ENCODE results near the gene CALN1.

DNA sequence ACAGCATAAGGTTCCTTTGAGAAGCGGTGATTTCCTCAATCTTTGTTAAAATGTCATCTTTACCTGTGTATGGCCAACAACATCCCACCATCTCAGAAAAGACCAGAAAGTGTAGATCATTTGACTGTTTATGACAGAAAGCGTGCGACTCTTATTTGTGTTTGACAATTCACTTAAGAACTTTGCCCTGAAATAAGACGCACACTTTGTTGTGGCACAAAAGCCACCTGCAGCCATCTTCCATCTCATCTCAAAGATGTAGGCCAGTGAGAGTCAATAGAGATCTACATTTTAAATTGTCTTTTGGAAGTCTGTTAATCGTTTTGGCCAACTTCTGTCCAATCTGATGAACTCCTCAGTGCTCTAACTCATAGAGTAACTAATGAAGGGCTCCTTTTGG is 114.0 kb downstream of the CALN1 start:
- no peak for TF ChIP-seq ZNF274 (IDR thresholded peaks at IDR 0.05; ENCODE audit: low read depth, low read length)
- no peak for TF ChIP-seq SUZ12 (IDR thresholded peaks at IDR 0.05; ENCODE audit: extremely low read depth, insufficient read depth, insufficient read length)
- no peak for TF ChIP-seq YY1 (IDR thresholded peaks at IDR 0.05; ENCODE audit: insufficient read depth, insufficient read length)
